HepG2 (cell line): Measurements from ENCODE around the gene NOX3. TPM values are rescaled to one million over a fixed set of nuclear protein-coding genes. Genes with fewer than 3 reads are reported as not detected.
A peak's percentile ranks its signal among the peaks of the same experiment; 100 is the strongest.

Experiments
- ATAC-seq: fragments of 200-7000 bp; cut with Tn5 transposase; 3 replicates; pipeline ENCODE4 v1.9.1; 2020; ENCODE audit warnings: mild to moderate bottlenecking, moderate library complexity
- BruUV-seq: library from RNA; stranded (reverse); fragments of 400-500 nt; replicated peaks from 2 replicates; lab custom pipeline; 2021; lab: Mats Ljungman, UMichigan
- CTCF ChIA-PET: fragments of 300-600 bp; formaldehyde crosslinking; extraction: SDS; loops from one replicate; lab custom pipeline; 2021; ENCODE audit warnings: low total read pairs, inconsistent platforms, low intra/inter-chr PET ratio; lab: Yijun Ruan, JAX
- POLR2A ChIA-PET: fragments of 350-600 bp; sonication (Branson Sonifier 250); formaldehyde crosslinking; loops from one replicate; lab custom pipeline; 2020; ENCODE audit warnings: antibody characterized with exemption, inconsistent platforms; lab: Yijun Ruan, JAX
- DNase-seq: peaks from one replicate; pipeline ENCODE4 v3.0.0-alpha.2; 2015; ENCODE audit warnings: low spot score
- FAIRE-seq: peaks from 3 replicates; lab custom pipeline; 2011; peaks lifted over from hg19 to GRCh38; lab: Jason Lieb, UNC
- H2AFZ ChIP-seq: one replicate; pipeline ENCODE4 v1.6.1; 2011; ENCODE audit warnings: low read length, inconsistent platforms
- H3K27ac ChIP-seq: fragments of 300-600 bp; 3 replicates; pipeline ENCODE4 v1.8.0; 2011; ENCODE audit warnings: mixed run types, mild to moderate bottlenecking, mixed read lengths, low read length, inconsistent platforms; ENCODE audit not compliant: insufficient read depth; ENCODE audit errors: extremely low read length
- H3K27me3 ChIP-seq, 2 experiments: fragments of 200-600 bp in 1 of 2; 2 replicates in 1 of 2; 3 replicates in 1 of 2; pipeline versions ENCODE4 v1.6.0 to v1.8.0; 2011; ENCODE audit warnings: low read length in 2 of 2, mild to moderate bottlenecking in 2 of 2, moderate library complexity in 2 of 2, inconsistent platforms in 1 of 2; ENCODE audit not compliant: insufficient read depth in 2 of 2, control insufficient read depth in 1 of 2
- H3K36me3 ChIP-seq, 2 experiments: fragments of 200-600 bp in 1 of 2; replicated peaks in 1 of 2; 2 replicates in 1 of 2; 3 replicates in 1 of 2; pipeline versions ENCODE4 v1.5.1 to v1.8.0; 2011; ENCODE audit warnings: low read length in 2 of 2, inconsistent platforms in 1 of 2; ENCODE audit not compliant: insufficient read depth in 2 of 2, control insufficient read depth in 1 of 2
- H3K4me1 ChIP-seq: 2 replicates; pipeline ENCODE4 v1.5.1; 2012; ENCODE audit warnings: low read length, inconsistent platforms; ENCODE audit not compliant: insufficient read depth
- H3K4me2 ChIP-seq: 2 replicates; pipeline ENCODE4 v1.6.0; 2011; ENCODE audit warnings: low read depth, low read length, inconsistent platforms
- H3K4me3 ChIP-seq, 3 experiments: fragments of 200-600 bp in 1 of 3; sonication (generic), shearing (Covaris generic) in 1 of 3; replicated peaks in 1 of 3; 2 replicates each; pipeline ENCODE4 v1.5.1; 2011 to 2016; ENCODE audit warnings: low read length in 3 of 3, inconsistent platforms in 2 of 3, low read depth in 2 of 3, mild to moderate bottlenecking in 2 of 3, control low read depth in 1 of 3, mixed read lengths in 1 of 3; ENCODE audit not compliant: insufficient read depth in 1 of 3
- H3K79me2 ChIP-seq: one replicate; pipeline ENCODE4 v1.6.1; 2011; ENCODE audit warnings: low read length, inconsistent platforms; ENCODE audit not compliant: insufficient read depth
- H3K9ac ChIP-seq: 2 replicates; pipeline ENCODE4 v1.6.0; 2011; ENCODE audit warnings: mild to moderate bottlenecking, low read depth, low read length, inconsistent platforms; ENCODE audit not compliant: insufficient read depth
- H3K9me3 ChIP-seq: 2 replicates; pipeline ENCODE4 v1.5.1; 2012; ENCODE audit warnings: mild to moderate bottlenecking, low read length
- H4K20me1 ChIP-seq: 2 replicates; pipeline ENCODE4 v1.6.0; 2011; ENCODE audit warnings: inconsistent platforms, mild to moderate bottlenecking, low read length, moderate library complexity; ENCODE audit not compliant: insufficient read depth
- MXD4 ChIP-seq: IDR thresholded peaks from 2 replicates; pipeline ENCODE4 v1.6.1; 2016; ENCODE audit warnings: mild to moderate bottlenecking, missing biosample characterization, missing genetic modification reagents
- PRMT3 ChIP-seq: sonication (generic); formaldehyde crosslinking; IDR thresholded peaks from 2 replicates; pipeline ENCODE4 v1.8.1; 2022; ENCODE audit warnings: low read depth, mild to moderate bottlenecking, moderate library complexity, missing genetic modification reagents, borderline replicate concordance
- SIN3A ChIP-seq: IDR thresholded peaks from 2 replicates; pipeline ENCODE4 v1.6.1; 2011; ENCODE audit warnings: low read depth, mild to moderate bottlenecking, control low read depth, low read length, borderline replicate concordance
- ZNF335 ChIP-seq: sonication (generic); formaldehyde crosslinking; IDR thresholded peaks from 2 replicates; pipeline ENCODE4 v1.4.0; 2020; ENCODE audit warnings: missing genetic modification reagents
- WGBS: methylation state at CpG from one replicate; pipeline ENCODE4 v1.1.6; 2017; ENCODE audit warnings: low lambda C conversion rate; 5-methylcytosine and 5-hydroxymethylcytosine counted together
- in situ Hi-C: cut with HindIII; loops from 2 replicates; pipeline ENCODE4 v1.10.0; 2017; ENCODE audit warnings: low pct_unique_long_range_greater_than_20kb; ENCODE audit not compliant: extremely low pct_ligation_motif_present
- intact Hi-C: fragments of 100-400 bp; cut with micrococcal nuclease; formaldehyde crosslinking; loops from one replicate; pipeline ENCODE4 v1.10.0; 2022; ENCODE audit not compliant: unreplicated experiment
- polyA plus RNA-seq, 8 experiments: library from polyadenylated mRNA; depleted of rRNA in 3 of 8; stranded (reverse) in 7 of 8; unstranded in 1 of 8; fragments of >200 nt; fragmentation: Illumina TruSeq in 4 of 8; extraction: Trizol in 4 of 8; gene quantifications; 2 replicates each; pipeline versions ENCODE4 v1.2.1 to v1.2.3, GENCODE V29; 2011 to 2016; ENCODE audit warnings: low read depth in 4 of 8, missing spikeins in 1 of 8, mixed read lengths in 1 of 8; ENCODE audit not compliant: insufficient read depth in 1 of 8
- total RNA-seq, 5 experiments: library from RNA; depleted of rRNA; stranded (reverse); fragments of >200 nt; fragmentation: Illumina TruSeq; extraction: Trizol; gene quantifications; 2 replicates each; pipeline ENCODE4 v1.2.3, GENCODE V29; 2016; ENCODE audit warnings: low read depth in 1 of 5
- TF ChIP-seq, protein P1 (sequence below): IDR thresholded peaks from 2 replicates; pipeline ENCODE4 v1.6.1; 2016; ENCODE audit warnings: missing compliant biosample characterization, missing genetic modification reagents, borderline replicate concordance
- TF ChIP-seq, protein P2 (sequence below): sonication (generic); formaldehyde crosslinking; IDR thresholded peaks from 2 replicates; pipeline ENCODE4 v1.5.1; 2020; ENCODE audit warnings: mild to moderate bottlenecking, missing genetic modification reagents, moderate library complexity

Gene NOX3
- total and polyA plus RNA-seq, 2 of the 13 experiments (the other 11 are each of a cell fraction or from before 2014, with no cell fraction given): 0.09 to 0.18 TPM

DNA sequence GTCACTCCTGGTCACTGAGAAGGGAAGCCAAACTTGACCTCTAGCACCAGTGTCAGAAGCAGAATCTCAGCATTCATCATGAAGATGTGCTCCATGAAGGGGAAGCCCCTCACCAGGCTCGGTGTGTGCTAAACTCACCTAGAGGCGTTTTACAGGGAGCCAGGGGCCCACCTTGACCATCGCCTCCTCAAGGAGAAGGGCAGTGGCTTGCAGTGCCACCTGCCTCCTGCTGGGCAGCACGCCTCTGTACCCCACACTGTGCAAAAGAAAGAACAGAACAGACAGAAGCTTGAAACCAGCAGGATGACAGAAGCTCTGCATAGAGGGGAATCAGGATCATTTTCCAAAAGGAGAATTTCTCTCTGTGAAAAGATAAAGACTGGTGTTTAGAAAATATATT, 39.7 kb downstream of the NOX3 start:
- 95% methylated on average over 4 of the region's 4 CpGs for whole genome bisulfite sequencing

More for the DNA sequence above, 39.7 kb downstream of the NOX3 start:
- no peaks in the 10 kb centered on the region for H3K36me3 ChIP-seq
- H3K79me2 ChIP-seq: no peaks in the 10 kb centered on the region
- no peak overlapping the region for H3K4me2 ChIP-seq
- H3K27me3 ChIP-seq: no peaks in the 10 kb centered on the region
- ChIA-PET POLR2A (interaction anchor here (0.6 to 1.4 kb wide), 4 partner anchors 13 to 101 kb away, joined by 3 read pairs; partner anchors contain the start of gene TFB1M), CTCF (no interaction called here)
- H3K9ac ChIP-seq: no peak overlapping the region
- no peak overlapping the region for H2AFZ ChIP-seq
- intact Hi-C loops: no loop called here
- FAIRE-seq: no peak
- no peak for DNase-seq
- ATAC-seq: peak; percentile 70
- H4K20me1 ChIP-seq: no peaks in the 10 kb centered on the region
- in situ Hi-C loops: no loop called here
- H3K9me3 ChIP-seq: no peaks in the 10 kb centered on the region
- no TSS peak for BruUV-seq
- no peak overlapping the region for H3K4me3 ChIP-seq
- H3K4me1 ChIP-seq: peaks cover 64% of the 10 kb centered on the region
- TF ChIP-seq, protein P1, sequence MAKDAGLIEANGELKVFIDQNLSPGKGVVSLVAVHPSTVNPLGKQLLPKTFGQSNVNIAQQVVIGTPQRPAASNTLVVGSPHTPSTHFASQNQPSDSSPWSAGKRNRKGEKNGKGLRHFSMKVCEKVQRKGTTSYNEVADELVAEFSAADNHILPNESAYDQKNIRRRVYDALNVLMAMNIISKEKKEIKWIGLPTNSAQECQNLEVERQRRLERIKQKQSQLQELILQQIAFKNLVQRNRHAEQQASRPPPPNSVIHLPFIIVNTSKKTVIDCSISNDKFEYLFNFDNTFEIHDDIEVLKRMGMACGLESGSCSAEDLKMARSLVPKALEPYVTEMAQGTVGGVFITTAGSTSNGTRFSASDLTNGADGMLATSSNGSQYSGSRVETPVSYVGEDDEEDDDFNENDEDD (CRISPR knock-in tag): no peak
- no peak for TF ChIP-seq SIN3A
- no peak for TF ChIP-seq MXD4 (CRISPR knock-in tag)
- no peak for TF ChIP-seq PRMT3
- TF ChIP-seq, protein P2, sequence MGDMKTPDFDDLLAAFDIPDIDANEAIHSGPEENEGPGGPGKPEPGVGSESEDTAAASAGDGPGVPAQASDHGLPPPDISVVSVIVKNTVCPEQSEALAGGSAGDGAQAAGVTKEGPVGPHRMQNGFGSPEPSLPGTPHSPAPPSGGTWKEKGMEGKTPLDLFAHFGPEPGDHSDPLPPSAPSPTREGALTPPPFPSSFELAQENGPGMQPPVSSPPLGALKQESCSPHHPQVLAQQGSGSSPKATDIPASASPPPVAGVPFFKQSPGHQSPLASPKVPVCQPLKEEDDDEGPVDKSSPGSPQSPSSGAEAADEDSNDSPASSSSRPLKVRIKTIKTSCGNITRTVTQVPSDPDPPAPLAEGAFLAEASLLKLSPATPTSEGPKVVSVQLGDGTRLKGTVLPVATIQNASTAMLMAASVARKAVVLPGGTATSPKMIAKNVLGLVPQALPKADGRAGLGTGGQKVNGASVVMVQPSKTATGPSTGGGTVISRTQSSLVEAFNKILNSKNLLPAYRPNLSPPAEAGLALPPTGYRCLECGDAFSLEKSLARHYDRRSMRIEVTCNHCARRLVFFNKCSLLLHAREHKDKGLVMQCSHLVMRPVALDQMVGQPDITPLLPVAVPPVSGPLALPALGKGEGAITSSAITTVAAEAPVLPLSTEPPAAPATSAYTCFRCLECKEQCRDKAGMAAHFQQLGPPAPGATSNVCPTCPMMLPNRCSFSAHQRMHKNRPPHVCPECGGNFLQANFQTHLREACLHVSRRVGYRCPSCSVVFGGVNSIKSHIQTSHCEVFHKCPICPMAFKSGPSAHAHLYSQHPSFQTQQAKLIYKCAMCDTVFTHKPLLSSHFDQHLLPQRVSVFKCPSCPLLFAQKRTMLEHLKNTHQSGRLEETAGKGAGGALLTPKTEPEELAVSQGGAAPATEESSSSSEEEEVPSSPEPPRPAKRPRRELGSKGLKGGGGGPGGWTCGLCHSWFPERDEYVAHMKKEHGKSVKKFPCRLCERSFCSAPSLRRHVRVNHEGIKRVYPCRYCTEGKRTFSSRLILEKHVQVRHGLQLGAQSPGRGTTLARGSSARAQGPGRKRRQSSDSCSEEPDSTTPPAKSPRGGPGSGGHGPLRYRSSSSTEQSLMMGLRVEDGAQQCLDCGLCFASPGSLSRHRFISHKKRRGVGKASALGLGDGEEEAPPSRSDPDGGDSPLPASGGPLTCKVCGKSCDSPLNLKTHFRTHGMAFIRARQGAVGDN (CRISPR knock-in tag): peak; percentile 62
- TF ChIP-seq ZNF335 (CRISPR knock-in tag): no peak
- H3K27ac ChIP-seq: no peak overlapping the region
